ENCODE measurements around the gene RPS24.

RPS24 gene

GRCh38 chr10:78081292-78081691, 47.6 kb downstream of the RPS24 start:
- FAIRE-seq (no peak), DNase-seq (ENCODE audit: insufficient read length, low spot score) (no peak)

- no peak for DNase-seq (ENCODE audit: insufficient read length, low spot score)
- FAIRE-seq = no peak
Observed at GRCh38 chr10:78082636-78083035, 49.0 kb downstream of the RPS24 start.

Data from GM19239 (cell line).